Transverse colon (tissue), 4 donors: ENCODE data around the gene TNFRSF18. TPM values are rescaled to one million over a fixed set of nuclear protein-coding genes. Genes with fewer than 3 reads are reported as not detected.
"Not testable (repeated sequence)": the region's sequence is repeated elsewhere in the genome, so short reads cannot be mapped to it uniquely, and the experiment has no call there.

Source experiments
- DNase-seq: peaks from one replicate; pipeline ENCODE4 v3.0.0-alpha.2; 2019
- H3K27ac ChIP-seq, 4 donors: fragments of 200-600 bp; sonication (generic); 2 replicates each; pipeline ENCODE4 v1.5.1; 2016 to 2018; ENCODE audit warnings: inconsistent platforms in 4 of 4
- H3K27me3 ChIP-seq: fragments of 200-600 bp; sonication (generic); 2 replicates; pipeline ENCODE4 v1.5.1; 2017; ENCODE audit warnings: inconsistent platforms
- H3K36me3 ChIP-seq, 4 donors: fragments of 200-600 bp; sonication (generic); 2 replicates each; pipeline ENCODE4 v1.5.1; 2017 to 2019; ENCODE audit warnings: inconsistent platforms in 4 of 4
- H3K4me1 ChIP-seq, 4 donors: fragments of 200-600 bp; sonication (generic); 2 replicates each; pipeline ENCODE4 v1.5.1; 2017 to 2020; ENCODE audit warnings: inconsistent platforms in 4 of 4
- H3K4me3 ChIP-seq, 4 donors: fragments of 200-600 bp; sonication (generic); 1 replicate in 1 of 4; 2 replicates in 3 of 4; pipeline versions ENCODE4 v1.5.1 to v1.6.1; 2017 to 2019; ENCODE audit warnings: inconsistent platforms in 4 of 4
- H3K9me3 ChIP-seq, 2 donors: fragments of 200-600 bp; sonication (generic); 2 replicates each; pipeline ENCODE4 v1.5.1; 2017 to 2019; ENCODE audit warnings: inconsistent platforms in 2 of 2
- CTCF ChIP-seq, 5 experiments: fragments of 200-600 bp in 3 of 5; fragments of 450-650 bp in 2 of 5; sonication (generic) in 3 of 5; IDR thresholded peaks; 1 replicate in 2 of 5; 2 replicates in 3 of 5; pipeline ENCODE4 v1.5.1; 2016 to 2017; ENCODE audit warnings: antibody characterized with exemption in 5 of 5, inconsistent platforms in 3 of 5, mild to moderate bottlenecking in 2 of 5, moderate library complexity in 1 of 5
- EP300 ChIP-seq: sonication (generic); formaldehyde crosslinking; IDR thresholded peaks from one replicate; pipeline ENCODE4 v1.6.1; 2017; ENCODE audit warnings: antibody characterized with exemption, low read depth
- POLR2A ChIP-seq: fragments of 450-650 bp; IDR thresholded peaks from one replicate; pipeline ENCODE4 v1.6.1; 2016; ENCODE audit warnings: antibody characterized with exemption, mild to moderate bottlenecking, moderate library complexity
- POLR2AphosphoS5 ChIP-seq, 3 donors: sonication (generic); formaldehyde crosslinking; IDR thresholded peaks; one replicate each; pipeline ENCODE4 v1.6.1; 2016; ENCODE audit warnings: antibody characterized with exemption in 3 of 3
- WGBS, 2 donors: methylation state at CpG; one replicate each; pipeline ENCODE4 v1.1.5; 2018; ENCODE audit warnings: low coverage in 1 of 2; 5-methylcytosine and 5-hydroxymethylcytosine counted together
- in situ Hi-C, 4 donors: fragments of 200-750 bp; cut with MboI; loops; one replicate each; pipeline versions ENCODE4 v1.15.0 to v1.15.1; 2017; ENCODE audit warnings: low sequenced_read_pairs in 3 of 4, low pct_ligation_motif_present in 1 of 4, low pct_unique_long_range_greater_than_20kb in 1 of 4
- intact Hi-C: fragments of 100-400 bp; cut with DNase I; formaldehyde crosslinking; loops from one replicate; pipeline ENCODE4 v1.15.1; 2023; ENCODE audit warnings: low total_unique reads
- total RNA-seq, 4 donors: library from RNA; depleted of rRNA; stranded (reverse); fragments of >200 nt; gene quantifications; one replicate each; pipeline ENCODE4 v1.1.0, GENCODE V29; 2016

TNFRSF18 gene
- total RNA-seq, 4 donors from 2014 or later, result 3.3 to 7.9 TPM; not detected in 2

DNA sequence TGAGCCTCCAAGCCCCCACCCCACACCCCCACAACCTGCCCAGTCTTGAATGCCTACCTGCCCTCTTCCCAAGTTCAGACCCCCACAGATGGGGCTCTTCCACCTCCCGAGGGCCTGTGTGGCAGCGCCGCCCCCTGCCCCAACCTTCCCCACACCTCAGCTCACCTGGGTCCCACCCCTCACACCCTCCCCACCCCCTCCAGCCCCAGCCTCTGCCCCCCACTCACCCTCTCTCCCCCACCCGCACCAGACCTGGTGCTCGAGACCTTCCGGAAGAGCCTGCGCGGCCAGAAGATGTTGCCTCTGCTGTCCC lies 9.2 kb downstream of the TNFRSF18 start:
- Histone ChIP-seq H3K4me1 (peaks cover 2 to 10% (median 9%) of the 10 kb centered on the region in 4 donors), H3K4me3 (no peak overlapping the region), H3K9me3 (no peaks in the 10 kb centered on the region), H3K27me3 (peaks cover 31% of the 10 kb centered on the region), H3K27ac (no peak overlapping the region), H3K36me3 (no peaks in the 10 kb centered on the region)
- WGBS, 2 donors, result 73 to 95% methylated on average over 3 to 8 of the region's 8 CpGs
- no peak for TF ChIP-seq EP300
- intact Hi-C loops (no loop called here), in situ Hi-C loops (no loop called here)
- no peak for DNase-seq

GRCh38 chr1:1196431-1197187 lies 9.8 kb downstream of the TNFRSF18 start:
- Histone ChIP-seq H3K9me3 (no peaks in the 10 kb centered on the region), H3K4me1 (peaks cover 2 to 10% (median 9%) of the 10 kb centered on the region in 4 donors), H3K27ac (no peak overlapping the region), H3K36me3 (no peaks in the 10 kb centered on the region), H3K4me3 (no peak overlapping the region), H3K27me3 (peaks cover 31% of the 10 kb centered on the region)
- DNase-seq, result no peak
- in situ Hi-C loops, result no loop called here
- intact Hi-C loops, result no loop called here
- WGBS, 2 donors, result 83% methylated on average over 13 of the region's 13 CpGs; no CpG with 5 or more reads in 1 of the 2 donors
- TF ChIP-seq CTCF (IDR thresholded peaks at IDR 0.05) (no peak), EP300 (no peak), POLR2A (no peak), POLR2AphosphoS5 (IDR thresholded peaks at IDR 0.05) (no peak)

GRCh38 chr1:1195726-1196125 lies 10.7 kb downstream of the TNFRSF18 start:
- DNase-seq, H3K4me3 ChIP-seq, in situ Hi-C loops, H3K9me3 ChIP-seq, intact Hi-C loops, H3K36me3 ChIP-seq, H3K27ac ChIP-seq, H3K4me1 ChIP-seq: not testable (repeated sequence)
- 82% methylated on average over 6 of the region's 6 CpGs; no CpG with 5 or more reads in 1 of the 2 donors for WGBS, 2 donors
- peaks cover 22% of the 10 kb centered on the region for H3K27me3 ChIP-seq

GRCh38 chr1:1194723-1195122 lies 11.7 kb downstream of the TNFRSF18 start:
- Histone ChIP-seq H3K27ac (no peak overlapping the region), H3K4me3 (no peak overlapping the region), H3K27me3 (peaks cover 12% of the 10 kb centered on the region), H3K4me1 (no peaks in the 10 kb centered on the region), H3K36me3 (no peaks in the 10 kb centered on the region), H3K9me3 (no peaks in the 10 kb centered on the region)
- 90 to 91% methylated on average over 2 to 3 of the region's 3 CpGs for WGBS, 2 donors
- in situ Hi-C loops (no loop called here), intact Hi-C loops (no loop called here)
- DNase-seq, result no peak
- TF ChIP-seq CTCF (IDR thresholded peaks at IDR 0.05) (no peak), POLR2AphosphoS5 (IDR thresholded peaks at IDR 0.05) (no peak), POLR2A (no peak), EP300 (no peak)

- DNase-seq, result no peak
Measured at GRCh38 chr1:1191734-1192133, 14.7 kb downstream of the TNFRSF18 start.

More at GRCh38 chr1:1191734-1192133, 14.7 kb downstream of the TNFRSF18 start:
- Histone ChIP-seq H3K4me3 (no peak overlapping the region), H3K27me3 (no peaks in the 10 kb centered on the region), H3K9me3 (no peaks in the 10 kb centered on the region), H3K36me3 (no peaks in the 10 kb centered on the region), H3K27ac (no peak overlapping the region), H3K4me1 (no peaks in the 10 kb centered on the region)
- TF ChIP-seq EP300, result no peak
- no peak for TF ChIP-seq POLR2A
- no peak for TF ChIP-seq CTCF (IDR thresholded peaks at IDR 0.05)
- no peak for TF ChIP-seq POLR2AphosphoS5 (IDR thresholded peaks at IDR 0.05)
- WGBS, 2 donors, result 82 to 96% methylated on average over 5 to 11 of the region's 11 CpGs
- intact Hi-C loops (no loop called here), in situ Hi-C loops (no loop called here)
